Right lobe of liver (tissue), 4 donors: ENCODE measurements around the gene HIBADH.
"Not testable (repeated sequence)": the region's sequence is repeated elsewhere in the genome, so short reads cannot be mapped to it uniquely, and the experiment has no call there.

ENCODE experiments used
- CTCF ChIP-seq, 4 donors: fragments of 200-600 bp in 3 of 4; fragments of 450-650 bp in 1 of 4; IDR thresholded peaks; one replicate each; pipeline versions ENCODE4 v1.5.1 to v1.8.0; 2016 to 2022; ENCODE audit warnings: antibody characterized with exemption in 4 of 4, mild to moderate bottlenecking in 2 of 4
- POLR2A ChIP-seq: fragments of 450-650 bp; IDR thresholded peaks from one replicate; pipeline ENCODE4 v1.6.1; 2017; ENCODE audit warnings: antibody characterized with exemption, mild to moderate bottlenecking
- donor health status: DM: no; HTN: no; CAD: no.
- donor health status: DM: no; HTN: no; CAD: no.
- donor health status: DM: no; HTN: yes; CAD: no.

- not testable (repeated sequence) for TF ChIP-seq CTCF (IDR thresholded peaks at IDR 0.05); POLR2A
These were observed 11.4 kb upstream of the HIBADH start for GRCh38 chr7:27674126-27674525.
